Immature natural killer cell (primary cell): ENCODE data around the gene DCUN1D1. TPM values are rescaled to one million over a fixed set of nuclear protein-coding genes. Genes with fewer than 3 reads are reported as not detected.

Experiments used
- DNase-seq, 3 donors: peaks; one replicate each; pipeline ENCODE4 v3.0.0; 2022; ENCODE audit warnings: mixed read lengths in 1 of 3
- H3K27ac Mint-ChIP-seq, 6 donors: one replicate each; pipeline ENCODE4 v1.8.0; 2020; ENCODE audit warnings: mixed read lengths in 6 of 6, mild to moderate bottlenecking in 5 of 6, inconsistent platforms in 4 of 6, moderate library complexity in 3 of 6
- H3K27me3 Mint-ChIP-seq, 3 donors: one replicate each; pipeline ENCODE4 v1.8.0; 2020 to 2021; ENCODE audit warnings: low read depth in 3 of 3, mild to moderate bottlenecking in 3 of 3, mixed read lengths in 3 of 3, moderate library complexity in 3 of 3, inconsistent platforms in 1 of 3
- H3K36me3 Mint-ChIP-seq, 3 donors: one replicate each; pipeline ENCODE4 v1.8.0; 2020; ENCODE audit warnings: mixed read lengths in 3 of 3, inconsistent platforms in 2 of 3, mild to moderate bottlenecking in 2 of 3
- H3K4me1 Mint-ChIP-seq, 2 donors: one replicate each; pipeline ENCODE4 v1.8.0; 2020; ENCODE audit warnings: inconsistent platforms in 2 of 2, mild to moderate bottlenecking in 2 of 2, mixed read lengths in 2 of 2, moderate library complexity in 1 of 2
- H3K4me3 Mint-ChIP-seq, 5 donors: one replicate each; pipeline ENCODE4 v1.8.0; 2020; ENCODE audit warnings: mild to moderate bottlenecking in 5 of 5, mixed read lengths in 5 of 5, inconsistent platforms in 3 of 5, moderate library complexity in 3 of 5
- H3K9me3 Mint-ChIP-seq, 6 donors: one replicate each; pipeline ENCODE4 v1.8.0; 2020; ENCODE audit warnings: mild to moderate bottlenecking in 6 of 6, mixed read lengths in 6 of 6, inconsistent platforms in 4 of 6, moderate library complexity in 3 of 6
- polyA plus RNA-seq, 3 donors: library from polyadenylated mRNA; unstranded; fragments of 300-500 nt; fragmentation: Illumina TruSeq; gene quantifications; one replicate each; pipeline ENCODE4 v1.2.3, GENCODE V29; 2021

DCUN1D1 gene
- polyA plus RNA-seq, 3 donors from 2014 or later: 27.0 to 34.5 (median 31.4) TPM

- Mint-ChIP-seq H3K4me1 (peaks cover 5 to 29% of the 10 kb centered on the region in 2 donors), H3K27me3 (peaks cover 0 to 2% (median 0%) of the 10 kb centered on the region in 3 donors), H3K4me3 (no peak overlapping the region), H3K36me3 (peaks cover 24 to 58% (median 31%) of the 10 kb centered on the region in 3 donors), H3K27ac (no peak overlapping the region), H3K9me3 (no peaks in the 10 kb centered on the region)
- no peak for DNase-seq
Measured at GRCh38 chr3:182891364-182891763, 89.0 kb downstream of the DCUN1D1 start.

DNA sequence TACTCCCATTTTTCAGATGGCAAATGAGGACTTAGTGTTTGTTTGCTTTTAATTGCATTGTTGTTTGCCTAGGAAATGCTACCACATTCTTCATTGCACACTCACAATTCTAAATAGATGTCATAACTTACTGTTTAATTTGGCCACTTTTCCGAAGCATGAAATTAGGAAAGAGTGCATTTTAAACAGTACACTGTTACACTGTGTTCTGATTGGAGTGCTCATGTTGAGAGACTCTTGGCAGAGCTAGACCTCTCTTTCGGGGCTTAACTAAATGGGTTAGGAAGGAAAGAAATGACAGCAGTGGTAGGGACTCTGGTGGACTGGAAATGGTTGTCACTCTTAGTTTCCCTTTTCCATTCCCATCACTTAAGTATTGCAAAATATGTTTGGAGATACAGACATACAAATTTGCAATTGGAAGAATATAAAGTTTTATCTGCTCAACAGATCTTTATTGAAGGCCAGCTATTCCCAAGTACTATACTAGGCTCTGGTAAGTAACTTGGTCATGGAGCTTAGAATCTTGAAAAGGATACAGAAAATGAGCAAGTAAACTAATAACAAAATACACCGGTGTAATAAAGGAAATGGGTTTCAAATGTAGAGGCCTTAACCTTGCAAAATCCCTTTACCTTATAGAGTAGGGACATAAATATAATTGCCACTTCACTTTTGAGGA, 90.2 kb downstream of the DCUN1D1 start:
- H3K9me3 Mint-ChIP-seq: no peaks in the 10 kb centered on the region
- no peak for DNase-seq
- peaks cover 27 to 61% (median 28%) of the 10 kb centered on the region in 3 donors for H3K36me3 Mint-ChIP-seq
- no peak overlapping the region for H3K27ac Mint-ChIP-seq
- H3K27me3 Mint-ChIP-seq: peaks cover 0 to 2% (median 0%) of the 10 kb centered on the region in 3 donors
- peaks cover 2 to 16% of the 10 kb centered on the region in 2 donors for H3K4me1 Mint-ChIP-seq
- H3K4me3 Mint-ChIP-seq: no peak overlapping the region

Other genes starting within 250 kb of the DCUN1D1 start
- 10 to 100 TPM; 21.8 to 85.1 (median 39.5) TPM for gene ATP11B, start 187.0 kb downstream of the DCUN1D1 start, polyA plus RNA-seq
- gene MCCC1, start 119.0 kb upstream of the DCUN1D1 start, polyA plus RNA-seq: 10 to 100 TPM; 15.2 to 35.5 (median 23.0) TPM
- under 1 TPM in 2 of 3 donors, not detected in 1; 0.32 to 0.62 TPM for gene LAMP3, start 182.2 kb upstream of the DCUN1D1 start, polyA plus RNA-seq